ENCODE measurements around the gene SPTLC3. TPM values are rescaled to one million over a fixed set of nuclear protein-coding genes. Genes with fewer than 3 reads are reported as not detected.

SPTLC3 gene
- total and polyA plus RNA-seq, 2 of the 13 experiments (the other 11 are each of a cell fraction or from before 2014, with no cell fraction given) = 20.5 to 95.6 TPM

DNA sequence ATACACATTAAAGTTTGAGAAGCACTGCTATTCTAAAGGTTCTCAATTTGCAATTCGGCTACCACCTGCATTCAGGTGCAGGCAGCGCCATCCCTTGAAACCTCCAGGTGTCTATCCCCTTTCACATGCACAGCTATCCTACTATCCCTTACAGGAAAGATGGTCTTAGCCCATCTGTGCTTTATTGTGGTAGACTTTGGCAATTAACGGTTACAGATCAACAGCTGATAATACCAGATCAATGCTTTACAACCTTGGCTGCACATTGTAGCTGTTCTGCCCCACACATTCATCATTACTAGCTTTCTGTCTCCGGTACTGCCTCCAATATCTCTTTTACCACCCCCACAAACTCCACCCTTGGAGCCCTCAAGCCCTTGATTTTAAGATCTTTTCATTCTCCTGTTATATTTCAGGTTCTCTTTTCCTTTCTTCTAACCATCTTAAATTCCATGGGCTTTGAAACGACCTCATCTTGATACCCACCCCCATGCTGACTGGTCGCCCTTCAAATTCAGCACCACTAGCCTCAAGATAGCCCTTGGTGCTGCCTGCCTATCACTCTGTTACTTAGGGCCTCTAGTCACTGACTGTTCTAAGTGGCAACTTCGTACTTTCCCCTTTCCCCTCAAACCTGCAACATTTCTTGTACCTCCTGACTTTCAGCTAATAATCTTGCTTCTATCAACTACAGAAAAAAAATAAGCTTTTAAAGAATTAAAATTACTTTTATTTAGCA lies 50.8 kb downstream of the SPTLC3 start (continued):
- TF ChIP-seq, protein P1, sequence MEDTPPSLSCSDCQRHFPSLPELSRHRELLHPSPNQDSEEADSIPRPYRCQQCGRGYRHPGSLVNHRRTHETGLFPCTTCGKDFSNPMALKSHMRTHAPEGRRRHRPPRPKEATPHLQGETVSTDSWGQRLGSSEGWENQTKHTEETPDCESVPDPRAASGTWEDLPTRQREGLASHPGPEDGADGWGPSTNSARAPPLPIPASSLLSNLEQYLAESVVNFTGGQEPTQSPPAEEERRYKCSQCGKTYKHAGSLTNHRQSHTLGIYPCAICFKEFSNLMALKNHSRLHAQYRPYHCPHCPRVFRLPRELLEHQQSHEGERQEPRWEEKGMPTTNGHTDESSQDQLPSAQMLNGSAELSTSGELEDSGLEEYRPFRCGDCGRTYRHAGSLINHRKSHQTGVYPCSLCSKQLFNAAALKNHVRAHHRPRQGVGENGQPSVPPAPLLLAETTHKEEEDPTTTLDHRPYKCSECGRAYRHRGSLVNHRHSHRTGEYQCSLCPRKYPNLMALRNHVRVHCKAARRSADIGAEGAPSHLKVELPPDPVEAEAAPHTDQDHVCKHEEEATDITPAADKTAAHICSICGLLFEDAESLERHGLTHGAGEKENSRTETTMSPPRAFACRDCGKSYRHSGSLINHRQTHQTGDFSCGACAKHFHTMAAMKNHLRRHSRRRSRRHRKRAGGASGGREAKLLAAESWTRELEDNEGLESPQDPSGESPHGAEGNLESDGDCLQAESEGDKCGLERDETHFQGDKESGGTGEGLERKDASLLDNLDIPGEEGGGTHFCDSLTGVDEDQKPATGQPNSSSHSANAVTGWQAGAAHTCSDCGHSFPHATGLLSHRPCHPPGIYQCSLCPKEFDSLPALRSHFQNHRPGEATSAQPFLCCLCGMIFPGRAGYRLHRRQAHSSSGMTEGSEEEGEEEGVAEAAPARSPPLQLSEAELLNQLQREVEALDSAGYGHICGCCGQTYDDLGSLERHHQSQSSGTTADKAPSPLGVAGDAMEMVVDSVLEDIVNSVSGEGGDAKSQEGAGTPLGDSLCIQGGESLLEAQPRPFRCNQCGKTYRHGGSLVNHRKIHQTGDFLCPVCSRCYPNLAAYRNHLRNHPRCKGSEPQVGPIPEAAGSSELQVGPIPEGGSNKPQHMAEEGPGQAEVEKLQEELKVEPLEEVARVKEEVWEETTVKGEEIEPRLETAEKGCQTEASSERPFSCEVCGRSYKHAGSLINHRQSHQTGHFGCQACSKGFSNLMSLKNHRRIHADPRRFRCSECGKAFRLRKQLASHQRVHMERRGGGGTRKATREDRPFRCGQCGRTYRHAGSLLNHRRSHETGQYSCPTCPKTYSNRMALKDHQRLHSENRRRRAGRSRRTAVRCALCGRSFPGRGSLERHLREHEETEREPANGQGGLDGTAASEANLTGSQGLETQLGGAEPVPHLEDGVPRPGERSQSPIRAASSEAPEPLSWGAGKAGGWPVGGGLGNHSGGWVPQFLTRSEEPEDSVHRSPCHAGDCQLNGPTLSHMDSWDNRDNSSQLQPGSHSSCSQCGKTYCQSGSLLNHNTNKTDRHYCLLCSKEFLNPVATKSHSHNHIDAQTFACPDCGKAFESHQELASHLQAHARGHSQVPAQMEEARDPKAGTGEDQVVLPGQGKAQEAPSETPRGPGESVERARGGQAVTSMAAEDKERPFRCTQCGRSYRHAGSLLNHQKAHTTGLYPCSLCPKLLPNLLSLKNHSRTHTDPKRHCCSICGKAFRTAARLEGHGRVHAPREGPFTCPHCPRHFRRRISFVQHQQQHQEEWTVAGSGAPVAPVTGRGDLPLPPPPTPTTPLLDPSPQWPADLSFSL (CRISPR knock-in tag; IDR thresholded peaks at IDR 0.05) = no peak
- TF ChIP-seq, protein P2, sequence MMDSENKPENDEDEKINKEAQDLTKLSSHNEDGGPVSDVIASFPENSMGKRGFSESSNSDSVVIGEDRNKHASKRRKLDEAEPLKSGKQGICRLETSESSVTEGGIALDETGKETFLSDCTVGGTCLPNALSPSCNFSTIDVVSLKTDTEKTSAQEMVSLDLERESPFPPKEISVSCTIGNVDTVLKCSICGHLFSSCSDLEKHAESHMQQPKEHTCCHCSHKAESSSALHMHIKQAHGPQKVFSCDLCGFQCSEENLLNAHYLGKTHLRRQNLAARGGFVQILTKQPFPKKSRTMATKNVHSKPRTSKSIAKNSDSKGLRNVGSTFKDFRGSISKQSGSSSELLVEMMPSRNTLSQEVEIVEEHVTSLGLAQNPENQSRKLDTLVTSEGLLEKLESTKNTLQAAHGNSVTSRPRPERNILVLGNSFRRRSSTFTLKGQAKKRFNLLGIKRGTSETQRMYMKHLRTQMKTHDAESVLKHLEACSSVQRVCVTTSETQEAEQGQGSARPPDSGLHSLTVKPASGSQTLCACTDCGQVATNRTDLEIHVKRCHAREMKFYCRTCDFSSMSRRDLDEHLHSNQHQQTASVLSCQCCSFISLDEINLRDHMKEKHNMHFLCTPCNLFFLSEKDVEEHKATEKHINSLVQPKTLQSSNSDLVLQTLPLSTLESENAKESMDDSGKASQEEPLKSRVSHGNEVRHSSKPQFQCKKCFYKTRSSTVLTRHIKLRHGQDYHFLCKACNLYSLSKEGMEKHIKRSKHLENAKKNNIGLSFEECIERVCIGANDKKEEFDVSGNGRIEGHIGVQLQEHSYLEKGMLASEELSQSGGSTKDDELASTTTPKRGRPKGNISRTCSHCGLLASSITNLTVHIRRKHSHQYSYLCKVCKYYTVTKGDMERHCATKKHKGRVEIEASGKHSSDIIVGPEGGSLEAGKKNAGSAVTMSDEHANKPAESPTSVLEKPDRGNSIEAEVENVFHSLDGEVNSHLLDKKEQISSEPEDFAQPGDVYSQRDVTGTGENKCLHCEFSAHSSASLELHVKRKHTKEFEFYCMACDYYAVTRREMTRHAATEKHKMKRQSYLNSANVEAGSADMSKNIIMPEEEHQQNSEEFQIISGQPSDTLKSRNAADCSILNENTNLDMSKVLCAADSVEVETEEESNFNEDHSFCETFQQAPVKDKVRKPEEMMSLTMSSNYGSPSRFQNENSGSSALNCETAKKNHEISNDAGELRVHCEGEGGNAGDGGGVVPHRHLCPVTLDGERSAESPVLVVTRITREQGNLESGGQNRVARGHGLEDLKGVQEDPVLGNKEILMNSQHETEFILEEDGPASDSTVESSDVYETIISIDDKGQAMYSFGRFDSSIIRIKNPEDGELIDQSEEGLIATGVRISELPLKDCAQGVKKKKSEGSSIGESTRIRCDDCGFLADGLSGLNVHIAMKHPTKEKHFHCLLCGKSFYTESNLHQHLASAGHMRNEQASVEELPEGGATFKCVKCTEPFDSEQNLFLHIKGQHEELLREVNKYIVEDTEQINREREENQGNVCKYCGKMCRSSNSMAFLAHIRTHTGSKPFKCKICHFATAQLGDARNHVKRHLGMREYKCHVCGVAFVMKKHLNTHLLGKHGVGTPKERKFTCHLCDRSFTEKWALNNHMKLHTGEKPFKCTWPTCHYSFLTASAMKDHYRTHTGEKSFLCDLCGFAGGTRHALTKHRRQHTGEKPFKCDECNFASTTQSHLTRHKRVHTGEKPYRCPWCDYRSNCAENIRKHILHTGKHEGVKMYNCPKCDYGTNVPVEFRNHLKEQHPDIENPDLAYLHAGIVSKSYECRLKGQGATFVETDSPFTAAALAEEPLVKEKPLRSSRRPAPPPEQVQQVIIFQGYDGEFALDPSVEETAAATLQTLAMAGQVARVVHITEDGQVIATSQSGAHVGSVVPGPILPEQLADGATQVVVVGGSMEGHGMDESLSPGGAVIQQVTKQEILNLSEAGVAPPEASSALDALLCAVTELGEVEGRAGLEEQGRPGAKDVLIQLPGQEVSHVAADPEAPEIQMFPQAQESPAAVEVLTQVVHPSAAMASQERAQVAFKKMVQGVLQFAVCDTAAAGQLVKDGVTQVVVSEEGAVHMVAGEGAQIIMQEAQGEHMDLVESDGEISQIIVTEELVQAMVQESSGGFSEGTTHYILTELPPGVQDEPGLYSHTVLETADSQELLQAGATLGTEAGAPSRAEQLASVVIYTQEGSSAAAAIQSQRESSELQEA (CRISPR knock-in tag; IDR thresholded peaks at IDR 0.05; ENCODE audit: not compliant biosample characterization) = no peak
- no peak; the same call in 1 of the 2 replicates for TF ChIP-seq ZNF644 (CRISPR knock-in tag; IDR thresholded peaks at IDR 0.05; ENCODE audit: low read depth)
- TF ChIP-seq, protein P3, sequence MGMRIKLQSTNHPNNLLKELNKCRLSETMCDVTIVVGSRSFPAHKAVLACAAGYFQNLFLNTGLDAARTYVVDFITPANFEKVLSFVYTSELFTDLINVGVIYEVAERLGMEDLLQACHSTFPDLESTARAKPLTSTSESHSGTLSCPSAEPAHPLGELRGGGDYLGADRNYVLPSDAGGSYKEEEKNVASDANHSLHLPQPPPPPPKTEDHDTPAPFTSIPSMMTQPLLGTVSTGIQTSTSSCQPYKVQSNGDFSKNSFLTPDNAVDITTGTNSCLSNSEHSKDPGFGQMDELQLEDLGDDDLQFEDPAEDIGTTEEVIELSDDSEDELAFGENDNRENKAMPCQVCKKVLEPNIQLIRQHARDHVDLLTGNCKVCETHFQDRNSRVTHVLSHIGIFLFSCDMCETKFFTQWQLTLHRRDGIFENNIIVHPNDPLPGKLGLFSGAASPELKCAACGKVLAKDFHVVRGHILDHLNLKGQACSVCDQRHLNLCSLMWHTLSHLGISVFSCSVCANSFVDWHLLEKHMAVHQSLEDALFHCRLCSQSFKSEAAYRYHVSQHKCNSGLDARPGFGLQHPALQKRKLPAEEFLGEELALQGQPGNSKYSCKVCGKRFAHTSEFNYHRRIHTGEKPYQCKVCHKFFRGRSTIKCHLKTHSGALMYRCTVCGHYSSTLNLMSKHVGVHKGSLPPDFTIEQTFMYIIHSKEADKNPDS (CRISPR knock-in tag; IDR thresholded peaks at IDR 0.05) = no peak; the same call in 1 of the 2 replicates
- TF ChIP-seq NFYC (CRISPR knock-in tag; IDR thresholded peaks at IDR 0.05) = no peak
- no peak for TF ChIP-seq CBFB (CRISPR knock-in tag; IDR thresholded peaks at IDR 0.05)
- TF ChIP-seq ZNF530 (CRISPR knock-in tag; IDR thresholded peaks at IDR 0.05; ENCODE audit: low read depth) = no peak
- TF ChIP-seq ZSCAN21 (CRISPR knock-in tag; IDR thresholded peaks at IDR 0.05; ENCODE audit: borderline replicate concordance) = no peak
- TF ChIP-seq CREM (IDR thresholded peaks at IDR 0.05) = no peak
- no peak for TF ChIP-seq CREM (CRISPR knock-in tag; IDR thresholded peaks at IDR 0.05)
- TF ChIP-seq ZNF136 (CRISPR knock-in tag; IDR thresholded peaks at IDR 0.05; ENCODE audit: low read depth) = no peak
